ENCODE measurements around the gene SLC34A3. TPM values are rescaled to one million over a fixed set of nuclear protein-coding genes. Genes with fewer than 3 reads are reported as not detected.

Gene SLC34A3
- total RNA-seq, 4 donors from 2014 or later, result not detected

DNA sequence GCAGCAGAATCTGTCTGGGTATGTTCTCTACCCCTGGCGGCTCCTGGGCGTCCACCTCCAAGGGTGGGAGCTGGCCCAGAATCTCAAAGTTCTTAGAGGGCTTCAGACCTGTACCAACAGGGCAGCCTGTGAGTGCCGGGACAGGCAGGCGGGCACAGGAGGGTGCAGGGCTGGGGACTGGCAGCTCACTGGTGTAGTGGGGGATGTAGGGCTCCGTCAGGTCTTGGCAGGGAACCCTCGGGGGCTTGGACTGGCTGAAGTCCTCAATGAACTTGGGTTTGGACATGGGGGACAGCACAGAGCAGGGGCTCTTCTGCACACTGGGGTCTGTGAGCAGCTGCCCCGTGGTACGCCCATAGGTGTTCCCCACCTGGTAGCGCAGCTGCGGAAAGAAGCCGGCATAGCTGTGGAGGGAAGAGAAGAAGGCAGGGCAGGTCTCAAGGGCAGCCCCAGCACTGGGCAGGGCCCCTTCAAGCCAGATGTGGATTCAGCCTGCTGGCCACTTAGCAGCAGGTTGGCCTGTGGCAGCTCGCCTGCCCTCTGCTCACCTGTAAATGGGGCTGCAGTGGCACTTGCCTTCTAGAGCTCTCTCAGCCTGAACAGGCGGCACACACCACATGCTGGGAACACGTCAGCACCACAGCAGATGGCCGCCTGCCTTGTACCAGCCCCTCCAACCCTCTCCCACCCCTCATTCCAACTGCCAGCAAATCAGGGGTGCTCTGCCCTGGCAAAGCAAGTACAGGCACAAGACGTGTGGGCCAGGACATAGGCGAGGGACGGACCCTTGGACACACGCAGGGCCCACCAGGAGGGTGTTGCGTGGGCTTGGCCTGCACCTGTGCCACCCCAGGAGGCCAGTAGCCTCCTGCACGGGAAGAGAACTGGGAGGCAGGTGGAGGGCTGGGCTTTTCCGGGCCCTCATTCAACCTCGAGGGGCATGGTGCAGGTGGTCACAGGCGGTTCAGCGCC lies 15.0 kb downstream of the SLC34A3 start:
- no peak for TF ChIP-seq CTCF (IDR thresholded peaks at IDR 0.05)
- no peak for DNase-seq (ENCODE audit: low spot score)
- ATAC-seq (ENCODE audit: low FRiP score), result no peak

- no peak for TF ChIP-seq CTCF (IDR thresholded peaks at IDR 0.05)
- ATAC-seq (ENCODE audit: low FRiP score) (no peak), DNase-seq (ENCODE audit: low spot score) (no peak)
Measured at GRCh38 chr9:137247135-137247915, 16.6 kb downstream of the SLC34A3 start.

GRCh38 chr9:137247916-137248175 lies 17.1 kb downstream of the SLC34A3 start:
- DNase-seq (ENCODE audit: low spot score) (no peak), ATAC-seq (ENCODE audit: low FRiP score) (no peak)
- TF ChIP-seq CTCF (IDR thresholded peaks at IDR 0.05), result no peak

GRCh38 chr9:137250329-137251193 lies 19.9 kb downstream of the SLC34A3 start:
- ATAC-seq (ENCODE audit: low FRiP score), result no peak
- no peak for TF ChIP-seq CTCF (IDR thresholded peaks at IDR 0.05)
- no peak for DNase-seq (ENCODE audit: low spot score)

DNA sequence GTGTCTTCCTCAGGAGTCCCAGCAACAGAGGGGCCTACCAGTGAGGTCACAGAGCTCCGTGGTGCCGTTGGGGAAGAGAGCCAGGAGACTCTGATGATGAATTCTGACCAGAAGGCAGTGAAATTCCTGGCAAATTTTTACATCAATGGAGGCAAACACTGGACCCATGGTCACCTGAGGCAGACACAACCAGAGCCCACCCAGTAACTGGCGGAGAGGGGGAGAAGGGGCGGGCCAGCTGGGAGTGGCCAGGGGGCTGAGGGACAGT lies 20.4 kb downstream of the SLC34A3 start, which contains the start of gene STPG3:
TSS of gene STPG3 (plus strand) at position 93 of the 268 bp plus-strand sequence. CDS start at position 94, 1 bp downstream.
- DNase-seq (ENCODE audit: low spot score) (no peak), ATAC-seq (ENCODE audit: low FRiP score) (no peak)
- no peak for TF ChIP-seq CTCF (IDR thresholded peaks at IDR 0.05)

DNA sequence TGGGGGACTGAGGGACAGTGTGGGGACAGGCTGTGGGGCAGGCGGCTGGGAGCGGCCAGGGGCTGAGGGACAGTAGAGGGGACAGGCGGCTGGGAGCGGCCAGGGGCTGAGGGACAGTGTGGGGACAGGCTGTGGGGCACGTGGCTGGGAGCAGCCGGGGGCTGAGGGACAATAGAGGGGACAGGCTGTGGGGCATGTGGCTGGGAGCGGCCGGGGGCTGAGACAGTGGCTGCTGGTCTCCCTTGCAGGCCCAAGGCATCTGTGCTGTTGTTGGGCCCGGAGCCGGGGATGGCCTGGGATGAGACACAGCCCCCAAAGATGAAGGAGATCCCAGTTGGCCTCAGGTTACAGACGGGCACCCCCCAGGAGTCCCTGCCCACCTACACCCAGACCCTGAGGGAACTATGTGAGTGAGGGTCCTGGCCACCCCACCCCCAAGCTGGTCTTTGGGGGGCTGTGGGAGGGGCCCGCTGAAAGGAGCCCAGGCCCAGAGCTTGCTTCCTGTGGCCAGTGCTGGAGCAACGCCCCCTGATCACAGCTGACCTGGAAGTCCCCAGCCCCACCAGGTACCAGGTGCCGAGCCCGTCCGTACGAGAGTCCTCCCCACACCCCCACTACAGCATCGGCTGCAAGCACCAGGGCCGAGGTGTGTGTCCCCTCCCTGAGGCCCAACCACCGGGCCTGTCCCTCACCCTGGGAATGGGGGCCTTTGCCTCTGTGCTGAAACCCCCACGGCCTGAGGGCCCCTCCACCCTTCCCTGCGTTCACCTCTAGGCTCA lies 21.0 kb downstream of the SLC34A3 start:
- DNase-seq (ENCODE audit: low spot score), result no peak
- no peak for TF ChIP-seq CTCF (IDR thresholded peaks at IDR 0.05)
- no peak for ATAC-seq (ENCODE audit: low FRiP score)

Measured in omental fat pad (tissue), 4 donors.